ENCODE measurements around the gene RAB8B.
"Not testable (repeated sequence)": the region's sequence is repeated elsewhere in the genome, so short reads cannot be mapped to it uniquely, and the experiment has no call there.

The RAB8B gene

DNA sequence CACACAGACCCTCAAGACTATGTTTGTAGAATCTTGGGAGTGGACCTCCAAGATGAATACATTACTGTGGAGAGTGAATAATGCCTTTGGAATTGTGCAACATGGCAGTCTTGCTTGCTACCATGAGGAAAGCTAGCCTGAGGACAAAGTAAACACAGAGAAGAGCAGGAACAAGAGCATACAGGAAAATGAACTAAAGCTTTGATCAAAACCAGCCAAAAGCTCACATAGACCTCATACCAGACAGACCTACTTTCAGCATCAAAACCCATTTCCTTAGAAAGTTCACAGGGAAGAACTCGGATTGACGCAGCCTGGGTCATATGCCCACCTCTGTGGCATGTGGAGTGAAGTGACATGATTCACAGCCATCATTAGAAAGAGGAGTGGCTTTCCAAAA lies 3.3 kb upstream of the RAB8B start:
- no peak for DNase-seq

DNA sequence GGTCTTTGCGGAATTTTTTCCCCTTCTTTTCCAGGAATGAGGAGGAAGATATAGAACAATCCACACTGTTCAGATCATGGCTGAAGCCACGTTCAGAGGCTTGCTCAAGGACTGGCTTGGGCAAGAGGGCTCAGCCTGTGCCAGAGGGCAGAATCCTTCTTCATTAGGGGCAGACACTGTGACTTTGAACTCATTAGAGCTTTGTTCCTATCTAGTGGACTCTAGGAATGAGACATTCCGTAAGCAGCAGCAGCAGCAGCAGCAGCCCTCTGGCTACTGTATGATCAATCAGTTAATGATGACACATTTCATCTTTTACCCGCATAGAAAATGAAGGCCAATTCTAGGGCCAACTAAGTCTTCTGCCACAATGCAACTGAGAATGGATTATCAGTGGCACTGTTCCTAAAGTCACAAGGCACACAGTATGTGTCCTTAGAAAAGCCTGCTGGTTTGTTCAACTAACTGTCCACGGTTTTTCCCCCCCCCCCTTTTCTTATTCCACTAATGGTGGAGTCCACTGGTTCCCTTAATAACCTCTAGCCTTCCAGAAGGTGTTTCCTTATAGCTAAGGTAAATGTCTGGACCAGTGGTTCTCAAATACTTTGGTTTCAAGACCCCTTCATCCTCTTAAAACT lies 1.7 kb upstream of the RAB8B start:
- no peak for DNase-seq

DNA sequence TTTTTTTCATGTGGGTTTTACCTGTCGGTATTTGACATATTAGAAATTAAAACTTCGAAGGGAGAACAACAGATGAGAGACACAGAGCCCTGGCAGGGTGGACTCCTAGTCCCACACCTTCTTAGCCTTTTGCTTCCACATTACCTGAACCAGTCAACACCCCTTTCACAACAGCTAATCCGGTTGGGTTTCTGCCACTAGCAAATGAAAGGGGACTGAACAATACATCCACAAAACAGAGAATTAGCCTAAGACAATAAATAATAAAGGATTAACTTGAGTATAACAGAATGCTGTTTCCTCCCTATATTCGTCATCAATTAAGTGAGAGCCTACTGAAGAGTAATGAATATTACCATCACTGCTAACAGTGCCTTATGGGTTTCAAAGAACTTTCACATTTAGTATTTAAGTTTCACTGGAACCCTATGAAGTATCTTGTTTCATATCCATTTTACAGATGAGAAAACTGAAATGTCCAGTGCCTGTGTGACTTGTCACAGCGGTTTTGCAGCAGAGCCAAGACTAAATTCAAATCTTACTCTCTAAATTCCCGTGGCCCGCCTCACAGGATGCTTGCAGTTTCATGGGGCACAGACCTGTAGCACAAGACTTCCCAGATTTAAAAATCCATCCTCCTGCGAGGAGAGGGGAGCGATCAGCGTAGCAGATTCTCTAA lies 1.0 kb upstream of the RAB8B start:
- no peak for DNase-seq

DNA sequence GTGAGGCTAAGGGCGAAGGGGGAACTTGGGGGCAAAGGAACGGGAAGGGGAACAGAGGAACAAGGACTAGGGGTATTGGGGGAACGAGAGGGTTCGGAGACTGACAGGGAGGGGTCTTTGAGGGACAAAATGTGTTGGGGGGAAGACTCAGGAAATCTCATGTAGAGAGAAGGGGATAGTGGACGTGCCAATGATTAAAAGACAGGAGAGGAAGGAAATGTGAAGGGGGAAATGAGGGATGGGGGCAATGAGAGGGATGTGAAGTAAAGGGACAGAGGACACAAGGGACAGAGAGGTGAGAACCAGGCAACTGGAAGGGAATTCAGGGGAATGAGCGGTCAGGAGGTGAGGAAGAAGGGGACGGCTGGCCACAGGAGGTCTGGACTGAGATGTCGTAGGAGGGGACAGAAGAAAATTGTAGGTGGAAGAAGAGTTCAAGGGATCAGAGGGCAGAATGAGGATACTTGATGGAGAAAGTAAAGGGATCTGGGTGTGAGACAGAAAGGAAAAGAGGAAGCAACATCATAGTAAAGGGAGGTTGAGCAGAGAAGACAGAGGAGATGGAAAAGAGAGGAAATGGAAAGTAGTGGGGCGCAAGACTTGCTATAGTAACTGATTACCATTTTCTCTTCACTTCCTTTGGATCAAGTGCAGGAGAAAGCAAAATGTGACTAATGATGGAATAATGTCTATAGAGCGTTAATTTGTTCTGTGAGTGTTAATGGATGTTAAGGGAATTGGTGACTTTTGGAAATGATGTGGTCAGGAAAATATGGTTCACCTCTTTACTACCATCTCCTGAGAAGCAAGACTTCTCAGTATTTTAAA lies 749 bp downstream of the RAB8B start:
- DNase-seq, result no peak

DNA sequence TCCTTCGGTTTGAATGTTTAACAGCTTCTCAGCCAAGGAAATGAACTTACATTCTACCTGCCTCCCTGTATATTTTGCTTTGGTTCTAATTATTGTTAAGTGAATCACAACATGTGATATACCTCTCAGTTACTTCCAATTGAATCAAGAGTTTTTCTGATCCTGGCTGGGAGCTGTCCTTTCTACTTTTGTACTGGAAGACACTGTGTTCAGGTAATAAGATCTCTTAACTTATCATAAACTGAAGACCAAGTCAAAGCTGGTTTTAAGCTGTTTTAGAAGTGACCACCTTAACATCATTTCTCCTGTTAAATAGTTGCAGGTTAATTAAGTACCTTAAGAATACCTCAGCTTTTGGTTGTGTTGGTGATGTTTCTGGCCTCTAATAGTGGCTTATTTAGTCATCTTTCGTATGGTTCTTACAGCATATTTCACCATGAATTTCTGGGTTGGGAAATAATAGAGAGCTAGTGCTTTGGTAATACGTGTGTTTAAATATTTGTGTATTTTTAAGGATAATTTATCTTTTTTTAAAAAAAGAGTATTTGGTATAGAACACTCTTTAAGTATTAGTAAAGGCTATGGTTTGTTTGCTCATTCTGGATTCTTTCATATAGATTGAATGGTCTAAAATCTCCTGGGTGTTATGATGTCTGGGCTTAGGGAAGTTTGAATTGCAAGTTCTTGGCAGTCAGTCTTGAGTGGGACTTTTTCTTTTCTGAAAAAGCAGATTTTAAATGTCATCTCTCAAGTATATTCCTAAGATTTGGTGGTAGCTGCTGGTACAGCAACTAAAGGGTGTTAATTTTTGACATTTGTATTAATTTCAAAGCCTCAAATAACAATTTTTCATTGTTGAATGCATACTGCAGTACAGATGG lies 1.6 kb downstream of the RAB8B start:
- DNase-seq, result no peak

DNA sequence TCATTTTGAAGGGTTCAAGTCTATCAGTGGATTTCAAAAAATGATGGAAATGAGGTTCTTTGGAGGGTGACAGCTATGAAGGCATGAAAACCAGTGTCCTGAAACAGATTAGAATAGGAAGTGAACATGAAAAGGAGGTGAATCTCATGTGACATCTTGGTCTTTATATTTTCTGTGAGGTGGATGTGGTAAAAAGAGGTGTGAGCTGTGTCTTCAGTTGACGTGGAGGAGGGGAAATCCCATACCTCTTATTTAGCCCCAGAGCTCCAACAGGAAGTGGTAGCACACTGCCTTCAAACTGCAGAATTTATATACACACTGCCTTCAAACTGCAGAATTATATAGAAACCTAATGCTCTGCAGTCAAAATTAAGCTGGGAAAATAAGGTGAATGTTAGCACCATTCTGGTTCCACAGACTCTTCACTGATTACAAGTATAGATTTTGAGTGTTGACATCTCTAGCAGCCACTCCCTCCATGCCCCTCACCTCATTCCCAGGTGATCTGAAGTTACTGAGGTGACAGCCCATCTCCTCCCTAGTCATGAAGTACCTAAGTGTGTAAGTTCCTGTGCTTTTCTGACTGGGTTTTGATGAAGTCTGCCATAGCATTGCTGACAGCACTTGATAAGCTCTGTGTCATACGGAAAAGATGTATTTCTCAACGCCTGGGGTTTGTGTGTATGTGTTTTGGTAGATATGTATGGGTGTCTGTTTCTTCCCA lies 2.7 kb downstream of the RAB8B start:
- DNase-seq, result no peak

DNA sequence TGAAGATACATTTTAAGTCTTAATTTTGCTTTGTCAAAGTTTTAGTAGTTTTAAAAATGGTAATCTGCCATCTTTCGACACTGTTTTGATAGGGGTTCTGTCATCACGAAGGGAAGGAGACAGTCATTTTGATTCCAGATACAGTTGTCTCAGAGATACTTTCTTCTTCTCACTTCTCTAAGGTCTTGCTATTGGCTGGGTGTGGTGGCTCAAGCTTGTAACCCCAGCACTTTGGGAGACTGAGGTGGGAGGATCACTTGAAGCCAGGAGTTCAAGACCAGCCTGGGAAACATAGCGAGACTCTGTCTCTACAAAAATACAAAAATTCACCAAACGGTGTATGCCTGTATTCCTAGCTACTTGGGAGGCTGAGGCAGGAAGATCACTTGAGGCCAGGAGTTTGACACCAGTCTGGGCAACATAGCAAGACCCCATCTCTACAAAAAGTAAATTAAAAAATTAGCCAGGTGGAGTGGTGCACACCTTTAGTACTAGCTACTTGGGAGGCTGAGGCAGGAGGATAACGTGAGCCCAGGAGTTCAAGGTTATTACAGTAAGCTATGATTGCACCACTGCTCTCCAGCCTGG lies 3.3 kb downstream of the RAB8B start:
- DNase-seq, result no peak

DNA sequence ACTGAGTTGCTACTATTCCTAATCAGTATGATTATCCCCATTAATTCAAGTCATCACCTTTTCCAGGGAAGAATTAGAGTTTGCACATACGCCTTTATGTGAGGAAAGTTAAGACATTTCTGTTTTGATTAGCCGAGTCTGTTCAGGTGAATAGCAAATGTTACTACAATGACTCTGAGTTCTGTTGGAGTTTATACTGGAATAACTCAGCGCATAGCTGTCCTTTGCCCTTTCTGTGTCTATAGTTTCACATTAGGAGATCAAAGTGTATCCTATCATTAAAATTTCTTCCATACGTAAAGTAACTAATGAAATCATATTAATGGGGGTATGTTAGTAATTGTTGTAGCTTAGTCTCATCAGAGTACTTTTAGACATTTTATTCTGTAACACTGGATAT lies 4.9 kb downstream of the RAB8B start:
- DNase-seq, result no peak

DNA sequence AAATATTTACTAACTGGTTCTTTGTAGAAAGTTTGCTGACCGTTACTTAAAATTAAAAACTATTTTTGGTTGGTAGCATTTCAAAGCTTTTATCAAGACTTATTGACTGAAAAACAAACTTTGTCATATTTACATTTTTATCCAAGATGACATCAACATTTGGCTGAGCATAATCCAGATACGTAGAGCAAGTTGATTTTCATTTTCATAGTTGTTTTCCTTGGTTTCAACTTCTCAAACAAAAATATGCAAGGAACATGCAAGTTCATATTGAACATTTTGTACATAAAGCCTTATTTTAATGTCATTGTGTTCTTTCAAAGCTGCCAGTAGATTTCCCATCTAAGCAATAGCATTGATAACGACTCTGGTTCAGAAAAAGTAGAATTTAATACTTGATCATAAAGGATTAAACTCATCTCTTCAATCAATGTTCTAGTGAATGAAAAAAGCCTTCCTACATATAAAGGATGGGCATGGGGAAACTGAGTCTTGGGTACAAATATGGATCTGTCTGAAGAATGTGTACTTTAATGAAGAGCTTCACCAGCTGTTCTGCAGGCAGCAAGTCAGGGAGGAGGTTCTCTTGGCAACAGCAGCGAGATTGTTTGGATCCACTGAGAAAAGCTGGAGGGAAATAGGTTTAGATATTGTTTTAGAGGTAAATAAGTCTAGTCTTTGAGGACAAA lies 5.6 kb downstream of the RAB8B start:
- DNase-seq, result no peak

DNA sequence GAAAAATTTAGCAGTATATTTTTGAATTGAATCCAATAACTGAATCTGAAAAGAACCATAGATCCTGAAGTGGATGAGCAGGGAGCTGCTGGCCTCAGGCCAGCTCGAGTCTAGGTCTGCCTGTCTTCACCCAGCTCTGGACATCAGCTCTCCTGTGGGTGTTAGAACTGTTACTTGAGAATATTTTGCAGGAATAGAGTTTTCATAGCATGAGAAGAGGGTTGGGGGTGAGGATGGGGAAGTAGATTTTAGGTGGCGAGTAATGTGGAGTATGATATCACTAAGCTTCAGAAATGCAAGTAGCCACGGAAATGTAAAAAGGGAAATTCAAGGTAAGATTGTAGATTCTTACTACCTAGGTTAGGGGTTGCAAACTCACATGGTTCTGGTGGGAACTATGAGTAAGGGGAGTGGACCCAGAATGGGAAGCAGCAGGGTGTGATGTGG lies 6.2 kb downstream of the RAB8B start:
- no peak for DNase-seq

DNA sequence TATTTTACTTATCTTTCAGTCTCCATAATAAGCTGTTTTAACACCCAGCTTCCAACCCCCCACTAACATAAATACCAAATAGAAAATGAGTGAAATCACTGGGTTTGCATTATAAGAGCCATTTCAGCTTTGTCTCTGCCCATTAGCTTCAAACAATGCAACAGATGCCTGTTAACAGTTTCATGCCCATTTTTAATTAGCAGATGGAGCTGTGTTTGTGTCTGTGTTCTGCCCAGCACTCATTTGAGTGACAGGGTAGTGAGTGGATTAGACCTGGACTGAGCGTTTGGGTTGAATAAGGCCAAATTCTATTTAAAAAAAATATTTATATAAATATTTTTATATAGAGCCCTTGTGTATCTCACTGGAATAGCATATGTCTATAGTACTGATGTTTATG lies 7.4 kb downstream of the RAB8B start:
- no peak for DNase-seq

DNA sequence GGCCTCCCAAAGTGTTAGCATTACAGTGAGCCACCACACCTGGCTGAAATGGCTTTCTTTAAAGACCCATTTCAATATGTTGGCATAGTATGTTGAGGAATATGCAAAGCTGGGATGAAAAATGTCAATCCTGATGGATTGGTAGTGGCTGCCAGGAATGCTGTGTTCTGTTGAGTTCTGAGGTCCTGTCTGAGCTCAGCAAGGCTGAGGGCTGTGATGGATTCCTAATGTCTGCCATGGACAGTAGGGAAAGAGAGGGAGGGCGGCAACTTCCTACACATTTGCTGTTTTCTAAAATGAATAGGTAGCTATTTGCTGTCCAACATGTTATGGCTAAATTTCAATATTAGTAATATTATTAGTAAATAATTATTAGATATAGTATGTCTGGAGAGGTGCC lies 8.2 kb downstream of the RAB8B start:
- DNase-seq, result no peak

DNA sequence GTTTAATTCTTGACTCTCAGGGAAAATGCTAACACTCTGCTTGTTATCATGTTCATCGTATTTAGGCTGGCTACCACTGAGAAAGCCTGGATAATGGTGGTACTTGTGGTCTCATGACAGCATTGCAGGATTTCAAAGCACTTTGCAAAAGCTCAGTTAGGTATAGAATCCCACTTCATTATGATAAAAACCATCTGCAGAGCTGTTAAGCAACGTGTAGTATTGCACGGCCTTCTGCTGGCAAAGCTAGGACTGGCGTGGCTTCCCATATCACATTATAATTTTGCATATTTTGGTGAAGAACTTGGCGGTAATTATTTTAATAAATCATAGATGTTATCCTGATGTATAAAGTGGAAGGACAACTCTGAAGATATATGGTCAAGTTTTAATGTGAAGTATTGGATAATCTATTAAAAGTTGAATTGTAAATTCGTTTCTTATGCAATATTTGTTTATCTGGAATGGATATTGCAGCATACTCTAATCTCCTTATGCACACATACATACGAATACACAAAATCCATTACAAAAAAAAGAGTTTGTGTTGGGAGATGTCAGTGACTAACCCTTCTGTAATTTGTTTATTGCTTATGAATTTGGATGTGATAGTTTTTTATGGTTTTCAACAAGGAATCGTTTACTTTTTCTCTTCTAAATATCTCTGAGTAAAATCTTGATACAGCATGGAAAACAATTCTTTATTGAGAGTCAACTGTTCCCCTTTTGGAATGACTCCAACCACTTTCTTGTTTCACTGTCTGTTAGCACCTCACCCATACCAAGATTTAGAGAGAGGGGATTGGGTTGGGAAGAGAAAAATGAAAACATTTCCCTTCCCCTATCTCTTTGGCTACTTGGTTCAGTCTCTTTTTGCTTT lies 9.2 kb downstream of the RAB8B start:
- no peak for DNase-seq

DNA sequence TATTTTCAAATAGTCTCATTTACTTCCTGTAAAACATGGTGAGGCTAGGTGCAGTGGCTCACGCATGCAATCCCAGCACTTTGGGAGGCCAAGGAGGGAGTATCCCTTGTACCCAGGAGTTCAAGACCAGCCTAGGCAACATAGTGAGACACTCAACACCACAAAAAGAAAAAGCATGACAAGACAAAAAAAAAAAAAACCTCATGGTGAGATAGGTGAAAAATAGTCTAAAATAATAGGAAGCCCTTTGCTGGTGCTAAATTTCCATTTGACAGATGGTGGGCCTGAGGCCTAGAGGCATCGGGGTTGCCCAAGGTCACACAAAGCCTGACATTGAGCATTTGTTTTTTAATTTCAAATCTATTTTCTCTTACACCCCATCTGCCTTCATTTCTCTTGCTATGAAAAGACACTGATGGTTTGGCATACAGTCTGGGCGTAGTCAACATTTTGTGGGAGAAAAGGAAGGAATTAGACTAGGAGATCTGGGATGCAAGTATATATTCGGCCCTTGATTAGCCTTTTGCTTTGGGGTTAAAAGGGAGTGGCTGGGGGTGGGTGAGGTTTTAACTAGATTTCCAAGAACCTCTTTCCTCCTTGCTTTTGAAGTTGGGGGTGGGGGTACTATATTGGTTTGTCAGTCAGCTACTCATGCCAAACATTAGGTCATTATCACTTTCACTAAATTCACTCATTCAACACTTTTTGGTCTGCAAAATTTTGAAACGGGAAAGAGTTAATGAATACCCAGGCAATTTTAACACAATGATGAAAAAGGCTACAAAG lies 11.3 kb downstream of the RAB8B start:
- DNase-seq, result no peak

DNA sequence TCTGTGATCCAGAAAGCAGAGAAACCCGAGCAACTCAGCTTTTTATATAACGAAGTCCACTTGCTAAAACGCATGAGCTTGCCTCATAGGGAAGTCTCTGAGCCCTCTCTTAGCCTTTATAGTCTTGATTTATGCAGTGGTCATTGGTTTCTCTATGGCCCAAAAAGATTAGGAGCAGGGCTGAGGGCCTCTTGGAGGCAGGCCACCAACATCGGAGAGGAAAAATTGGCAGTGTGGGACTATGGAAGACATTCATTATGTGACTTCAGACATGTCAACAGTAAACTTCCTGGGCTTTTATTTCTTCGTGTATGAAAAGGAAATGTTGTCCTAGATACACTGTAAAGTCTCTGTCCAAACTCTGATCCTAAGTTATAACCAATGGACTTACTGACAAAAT lies 13.5 kb downstream of the RAB8B start:
- DNase-seq, result no peak

DNA sequence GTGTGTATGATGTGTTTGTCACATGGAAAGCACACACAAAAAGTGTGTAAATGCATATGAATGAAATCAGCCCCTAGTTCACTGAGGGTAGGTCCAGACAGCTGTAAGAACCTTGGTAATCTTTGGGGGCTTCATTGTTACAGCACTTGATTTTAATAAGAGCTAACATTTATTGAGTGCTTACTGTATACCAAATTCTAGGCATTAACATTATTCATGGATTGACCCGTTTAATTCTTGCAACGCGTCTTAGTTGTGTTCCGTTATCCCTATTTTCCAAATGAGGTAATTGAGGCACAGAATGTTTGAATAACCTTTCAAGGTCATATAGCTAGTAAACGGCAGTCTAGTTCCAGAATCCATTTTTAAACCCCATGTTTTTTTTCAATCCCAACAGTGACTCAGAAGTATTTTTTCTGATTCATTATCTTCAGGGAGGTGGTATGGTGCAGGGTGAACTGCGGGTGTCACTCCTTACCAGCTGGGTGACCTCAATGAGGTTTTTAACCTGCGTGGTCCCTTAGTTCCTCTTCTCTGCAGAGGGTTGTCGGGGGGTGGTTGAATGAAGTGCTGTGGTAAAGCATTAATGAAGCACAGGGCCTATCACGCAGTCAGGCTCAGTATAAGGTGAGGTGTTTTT lies 14.2 kb downstream of the RAB8B start:
- DNase-seq, result no peak

DNA sequence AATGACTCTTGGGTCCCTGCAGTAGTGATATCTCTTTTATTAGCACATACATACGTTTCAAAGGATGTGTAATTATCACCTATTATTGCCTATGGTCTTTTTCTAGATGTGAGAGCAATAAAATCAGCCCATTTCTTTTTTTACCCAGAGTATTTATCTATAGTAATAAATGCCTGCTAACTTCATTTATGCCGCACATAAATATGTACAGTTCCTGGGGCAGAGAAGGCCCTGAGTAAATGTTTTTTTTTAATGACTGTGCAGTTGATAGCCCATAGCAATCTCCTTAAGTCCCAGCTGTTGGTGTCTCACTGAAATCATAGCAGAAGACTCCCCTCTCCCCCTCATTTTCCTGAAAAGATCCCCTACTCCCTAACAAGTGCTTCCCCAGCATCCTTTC lies 16.7 kb downstream of the RAB8B start:
- no peak for DNase-seq

DNA sequence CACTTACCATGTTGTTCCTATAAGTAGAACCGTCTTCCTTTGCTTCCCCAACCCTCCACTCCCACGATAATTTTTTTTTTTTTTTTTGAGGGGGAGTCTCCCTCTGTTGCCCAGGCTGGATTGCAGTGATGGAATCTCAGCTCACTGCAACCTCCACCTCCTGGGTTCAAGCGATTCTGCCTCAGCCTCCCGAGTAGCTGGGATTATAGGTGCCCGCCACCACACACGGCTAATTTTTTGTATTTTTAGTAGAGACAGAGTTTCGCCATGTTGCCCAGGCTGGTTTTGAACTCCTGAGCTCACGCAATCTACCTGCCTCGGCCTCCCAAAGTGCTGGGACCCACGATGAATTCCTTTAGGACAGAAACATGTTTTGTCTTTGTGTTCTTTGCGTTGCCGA lies 19.4 kb downstream of the RAB8B start:
- DNase-seq, result not testable (repeated sequence)
